ENCODE data around the gene HPSE2. TPM values are rescaled to one million over a fixed set of nuclear protein-coding genes. Genes with fewer than 3 reads are reported as not detected.

The HPSE2 gene
- total and polyA plus RNA-seq, 2 of the 13 experiments (the other 11 are each of a cell fraction or from before 2014, with no cell fraction given) = 0.01 TPM; not detected in 1

DNA sequence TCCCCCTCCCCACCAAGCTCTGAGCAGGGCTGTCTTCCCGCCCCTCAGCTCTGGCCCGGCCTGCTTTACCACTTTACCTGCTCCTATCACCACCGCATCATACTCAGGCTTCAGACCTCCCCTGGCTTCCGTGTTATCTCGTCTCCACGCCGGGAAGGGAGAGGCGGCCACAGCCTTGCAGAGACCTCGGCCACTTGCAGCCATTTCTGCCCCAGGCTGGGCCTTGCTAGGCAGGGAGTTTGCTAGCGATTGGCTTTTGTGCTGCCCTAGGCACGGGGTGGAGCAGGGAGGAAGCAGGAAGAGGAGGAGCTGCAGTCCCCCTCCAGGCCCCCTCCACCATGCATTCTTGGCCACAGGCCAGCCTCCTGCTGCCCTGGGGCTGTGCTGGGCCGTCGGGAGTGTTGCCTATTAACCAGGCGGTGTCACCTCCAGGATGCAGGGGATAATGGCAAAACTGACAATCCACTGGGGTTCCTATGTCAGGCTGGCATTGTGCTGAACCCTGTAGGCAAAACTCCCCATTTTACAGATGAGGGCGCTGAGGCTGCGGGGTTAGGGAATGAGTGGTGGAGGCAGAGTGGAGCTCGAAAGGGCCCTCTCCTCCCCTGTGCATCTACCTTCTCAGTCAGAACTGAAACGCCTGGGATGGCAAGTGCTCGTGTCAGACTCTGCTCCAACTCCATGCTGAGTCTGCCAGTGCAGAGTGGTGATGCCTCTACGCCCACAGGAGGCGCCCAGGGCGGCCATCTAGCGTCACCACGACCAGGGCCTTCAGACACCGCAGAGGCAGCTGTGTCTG, 820.5 kb downstream of the HPSE2 start, which contains the start of gene PYROXD2 (continued):
- peak; percentile 65 for TF ChIP-seq ZNF883 (CRISPR knock-in tag; IDR thresholded peaks at IDR 0.05; ENCODE audit: not compliant biosample characterization)
- no peak for TF ChIP-seq BHLHE40 (IDR thresholded peaks at IDR 0.05; ENCODE audit: low read length)
- TF ChIP-seq ARNT2 (CRISPR knock-in tag; IDR thresholded peaks at IDR 0.05; ENCODE audit: low read depth) = peak; percentile 47; the same call in 1 of the 2 replicates
- TF ChIP-seq, protein P1, sequence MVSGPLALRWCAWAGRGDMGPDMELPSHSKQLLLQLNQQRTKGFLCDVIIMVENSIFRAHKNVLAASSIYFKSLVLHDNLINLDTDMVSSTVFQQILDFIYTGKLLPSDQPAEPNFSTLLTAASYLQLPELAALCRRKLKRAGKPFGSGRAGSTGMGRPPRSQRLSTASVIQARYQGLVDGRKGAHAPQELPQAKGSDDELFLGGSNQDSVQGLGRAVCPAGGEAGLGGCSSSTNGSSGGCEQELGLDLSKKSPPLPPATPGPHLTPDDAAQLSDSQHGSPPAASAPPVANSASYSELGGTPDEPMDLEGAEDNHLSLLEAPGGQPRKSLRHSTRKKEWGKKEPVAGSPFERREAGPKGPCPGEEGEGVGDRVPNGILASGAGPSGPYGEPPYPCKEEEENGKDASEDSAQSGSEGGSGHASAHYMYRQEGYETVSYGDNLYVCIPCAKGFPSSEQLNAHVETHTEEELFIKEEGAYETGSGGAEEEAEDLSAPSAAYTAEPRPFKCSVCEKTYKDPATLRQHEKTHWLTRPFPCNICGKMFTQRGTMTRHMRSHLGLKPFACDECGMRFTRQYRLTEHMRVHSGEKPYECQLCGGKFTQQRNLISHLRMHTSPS (CRISPR knock-in tag; IDR thresholded peaks at IDR 0.05; ENCODE audit: low read depth) = no peak
- no peak for TF ChIP-seq DNMT3B (CRISPR knock-in tag; conservative IDR thresholded peaks at IDR 0.05)
- peak; percentile 39; the same call in 1 of the 2 replicates for TF ChIP-seq CBX5 (CRISPR knock-in tag; IDR thresholded peaks at IDR 0.05; ENCODE audit: borderline replicate concordance)
- peak; percentile 33 for TF ChIP-seq PHF5A (CRISPR knock-in tag; IDR thresholded peaks at IDR 0.05; ENCODE audit: low read depth, unreplicated experiment)
- TF ChIP-seq ZSCAN31 (CRISPR knock-in tag; IDR thresholded peaks at IDR 0.05; ENCODE audit: low read depth) = 0 out of 2 replicates have a peak, but pooled peaks have one; percentile 26
- peak; percentile 83; the same call in 1 of the 2 replicates for TF ChIP-seq CAMTA2 (CRISPR knock-in tag; IDR thresholded peaks at IDR 0.05; ENCODE audit: borderline replicate concordance)
- peak; percentile 90 for TF ChIP-seq BRD4 (CRISPR knock-in tag; IDR thresholded peaks at IDR 0.05)
- no peak for TF ChIP-seq CBFB (CRISPR knock-in tag; IDR thresholded peaks at IDR 0.05)
- peak; percentile 99 for TF ChIP-seq ZFX (CRISPR knock-in tag; IDR thresholded peaks at IDR 0.05; ENCODE audit: low read depth)
- peak; percentile 85 for TF ChIP-seq YY1 (IDR thresholded peaks at IDR 0.05; ENCODE audit: insufficient read depth, insufficient replicate concordance, low read depth, low read length)
- TF ChIP-seq SNAPC2 (CRISPR knock-in tag; IDR thresholded peaks at IDR 0.05) = 0 out of 2 replicates have a peak, but pooled peaks have one; percentile 26
- TF ChIP-seq, protein P2, sequence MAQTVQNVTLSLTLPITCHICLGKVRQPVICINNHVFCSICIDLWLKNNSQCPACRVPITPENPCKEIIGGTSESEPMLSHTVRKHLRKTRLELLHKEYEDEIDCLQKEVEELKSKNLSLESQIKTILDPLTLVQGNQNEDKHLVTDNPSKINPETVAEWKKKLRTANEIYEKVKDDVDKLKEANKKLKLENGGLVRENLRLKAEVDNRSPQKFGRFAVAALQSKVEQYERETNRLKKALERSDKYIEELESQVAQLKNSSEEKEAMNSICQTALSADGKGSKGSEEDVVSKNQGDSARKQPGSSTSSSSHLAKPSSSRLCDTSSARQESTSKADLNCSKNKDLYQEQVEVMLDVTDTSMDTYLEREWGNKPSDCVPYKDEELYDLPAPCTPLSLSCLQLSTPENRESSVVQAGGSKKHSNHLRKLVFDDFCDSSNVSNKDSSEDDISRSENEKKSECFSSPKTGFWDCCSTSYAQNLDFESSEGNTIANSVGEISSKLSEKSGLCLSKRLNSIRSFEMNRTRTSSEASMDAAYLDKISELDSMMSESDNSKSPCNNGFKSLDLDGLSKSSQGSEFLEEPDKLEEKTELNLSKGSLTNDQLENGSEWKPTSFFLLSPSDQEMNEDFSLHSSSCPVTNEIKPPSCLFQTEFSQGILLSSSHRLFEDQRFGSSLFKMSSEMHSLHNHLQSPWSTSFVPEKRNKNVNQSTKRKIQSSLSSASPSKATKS (CRISPR knock-in tag; IDR thresholded peaks at IDR 0.05) = no peak
- TF ChIP-seq NCOA5 (CRISPR knock-in tag; IDR thresholded peaks at IDR 0.05) = 0 out of 2 replicates have a peak, but pooled peaks have one; percentile 29
- TF ChIP-seq, protein P3, sequence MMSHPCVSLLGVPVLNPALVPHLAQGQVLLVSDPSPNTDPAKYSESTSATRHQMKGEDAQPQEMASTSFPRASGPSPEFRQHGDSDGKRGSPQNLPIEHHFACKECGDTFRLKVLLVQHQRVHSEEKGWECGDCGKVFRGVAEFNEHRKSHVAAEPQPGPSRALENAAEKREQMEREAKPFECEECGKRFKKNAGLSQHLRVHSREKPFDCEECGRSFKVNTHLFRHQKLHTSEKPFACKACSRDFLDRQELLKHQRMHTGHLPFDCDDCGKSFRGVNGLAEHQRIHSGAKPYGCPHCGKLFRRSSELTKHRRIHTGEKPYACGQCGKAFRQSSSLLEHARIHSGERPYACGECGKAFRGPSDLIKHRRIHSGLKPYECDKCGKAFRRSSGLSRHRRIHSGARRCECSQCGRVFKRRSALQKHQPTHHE (CRISPR knock-in tag; IDR thresholded peaks at IDR 0.05; ENCODE audit: borderline replicate concordance) = peak; percentile 79; the same call in 1 of the 2 replicates
- TF ChIP-seq ZNF10 (CRISPR knock-in tag; IDR thresholded peaks at IDR 0.05; ENCODE audit: borderline replicate concordance, low read depth) = no peak
- no peak for TF ChIP-seq FOXO1 (CRISPR knock-in tag; IDR thresholded peaks at IDR 0.05)
- TF ChIP-seq MEF2D (CRISPR knock-in tag; IDR thresholded peaks at IDR 0.05) = peak; percentile 80; the same call in 1 of the 2 replicates
- TF ChIP-seq, protein P4, sequence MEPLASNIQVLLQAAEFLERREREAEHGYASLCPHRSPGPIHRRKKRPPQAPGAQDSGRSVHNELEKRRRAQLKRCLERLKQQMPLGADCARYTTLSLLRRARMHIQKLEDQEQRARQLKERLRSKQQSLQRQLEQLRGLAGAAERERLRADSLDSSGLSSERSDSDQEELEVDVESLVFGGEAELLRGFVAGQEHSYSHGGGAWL (CRISPR knock-in tag; IDR thresholded peaks at IDR 0.05) = 0 out of 2 replicates have a peak, but pooled peaks have one; percentile 40
- peak; percentile 61; the same call in 1 of the 2 replicates for TF ChIP-seq YEATS4 (CRISPR knock-in tag; IDR thresholded peaks at IDR 0.05; ENCODE audit: borderline replicate concordance)
- TF ChIP-seq THAP11 (CRISPR knock-in tag; IDR thresholded peaks at IDR 0.05) = peak; percentile 64
